Measurements from ENCODE around the gene TNS1. TPM values are rescaled to one million over a fixed set of nuclear protein-coding genes. Genes with fewer than 3 reads are reported as not detected.

Gene TNS1
- total and polyA plus RNA-seq, 10 of the 15 experiments (the other 5 are each of a cell fraction or from before 2014, with no cell fraction given) = 0.05 to 0.44 TPM; not detected in 8

DNA sequence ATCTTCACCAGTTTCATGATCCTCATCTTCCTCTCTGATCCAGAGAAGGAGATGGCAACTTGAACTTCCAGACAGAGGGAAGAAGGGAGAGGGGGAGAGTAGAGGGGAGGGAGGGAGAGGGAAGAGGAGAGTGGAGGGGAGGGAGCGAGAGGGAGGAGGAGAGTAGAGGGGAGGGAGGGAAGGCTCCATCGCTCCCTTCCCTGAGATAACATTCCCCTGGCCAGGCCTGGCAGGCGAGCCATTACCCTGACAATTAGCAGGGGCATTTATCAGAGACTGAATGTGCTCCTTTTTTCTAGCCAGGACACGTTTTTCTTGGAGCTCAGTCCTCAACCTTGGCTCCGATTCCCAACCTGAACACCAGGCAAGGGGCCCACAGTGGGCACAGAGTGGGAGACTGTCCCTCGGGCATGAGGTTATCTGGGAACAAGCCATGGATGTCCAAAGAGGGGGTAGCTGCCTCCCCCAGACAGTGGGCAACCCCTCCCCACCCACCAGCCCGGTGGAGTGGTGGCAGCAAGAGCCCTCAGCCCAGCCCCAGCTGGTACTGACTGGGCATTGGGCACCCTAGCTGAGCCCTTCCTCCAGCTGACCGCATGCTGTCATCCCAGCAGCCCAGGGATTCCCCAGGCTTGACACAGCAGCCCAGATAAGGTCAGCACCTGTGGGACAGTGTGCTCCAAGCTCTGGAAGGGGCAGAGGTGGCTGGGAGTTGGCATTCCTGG lies 81.8 kb downstream of the TNS1 start:
- CTCF ChIA-PET = interaction anchor here (0.5 kb wide), 1 partner anchor 43 kb away, joined by 3 read pairs; no protein-coding TSS in a partner anchor
- in situ Hi-C loops (cut with MboI) = no loop called here
- no peaks in the 10 kb centered on the region for H3K4me1 ChIP-seq (ENCODE audit: control insufficient read depth, insufficient read depth, low read length)
- no peak overlapping the region for H3K27ac ChIP-seq (ENCODE audit: control insufficient read depth, insufficient read depth)
- H3K36me3 ChIP-seq (ENCODE audit: control insufficient read depth in 2 of 2, insufficient read depth in 2 of 2, low read length in 1 of 2) = no peaks in the 10 kb centered on the region
- H3K4me2 ChIP-seq (ENCODE audit: control insufficient read depth, insufficient read depth) = no peak overlapping the region
- POLR2A ChIA-PET = no interaction called here
- FAIRE-seq (no peak), ATAC-seq (no peak; the same call in 2 of the 3 replicates), DNase-seq (ENCODE audit: low read depth, low spot score) (no peak)
- H3K9me3 ChIP-seq (replicated peaks; ENCODE audit: control insufficient read depth, insufficient read depth, low read length) = no peaks in the 10 kb centered on the region
- no TSS peak for BruUV-seq (replicated peaks)
- SMC1A ChIA-PET (ENCODE audit: uncharacterized antibody, unreplicated experiment) = no interaction called here
- no peaks in the 10 kb centered on the region for H3K79me2 ChIP-seq (ENCODE audit: control insufficient read depth, insufficient read depth, low read length)
- peaks cover 0 to 6% of the 10 kb centered on the region in 2 experiments; a peak in 2 of 4 replicates for H3K27me3 ChIP-seq (replicated peaks in 1 of 2; ENCODE audit: control insufficient read depth in 2 of 2, insufficient read depth in 2 of 2, low read length in 1 of 2)
- TF ChIP-seq STAT3 (IDR thresholded peaks at IDR 0.05; ENCODE audit: low read depth, low read length) (no peak), ZNF207 (IDR thresholded peaks at IDR 0.05; ENCODE audit: borderline replicate concordance) (no peak), YY1 (IDR thresholded peaks at IDR 0.05; ENCODE audit: low read depth, low read length) (no peak), POLR2A (IDR thresholded peaks at IDR 0.05; ENCODE audit: low read depth, low read length) (no peak), BACH1 (IDR thresholded peaks at IDR 0.05; ENCODE audit: borderline replicate concordance) (no peak), KAT2A (conservative IDR thresholded peaks at IDR 0.05; ENCODE audit: control insufficient read depth, low read depth, low read length) (no peak), SIN3A (IDR thresholded peaks at IDR 0.05; ENCODE audit: low read depth, low read length) (no peak), PAX5 (IDR thresholded peaks at IDR 0.05; ENCODE audit: borderline replicate concordance, low read depth, low read length) (no peak), EED (IDR thresholded peaks at IDR 0.05; ENCODE audit: low read depth) (no peak), TCF7 (IDR thresholded peaks at IDR 0.05; ENCODE audit: borderline replicate concordance) (no peak), EP300 (IDR thresholded peaks at IDR 0.05; ENCODE audit: borderline replicate concordance in 1 of 2, control insufficient read depth in 1 of 2, low read depth in 2 of 2, low read length in 2 of 2) (no peak)
- H3K4me3 ChIP-seq = no peak overlapping the region
- H3K9ac ChIP-seq (ENCODE audit: control insufficient read depth, insufficient read depth, low read length) = no peak overlapping the region
- H2AFZ ChIP-seq (ENCODE audit: control insufficient read depth, low read depth, low read length) = no peak overlapping the region
- intact Hi-C loops (cut with micrococcal nuclease; ENCODE audit: unreplicated experiment) = no loop called here
- WGBS (ENCODE audit: insufficient coverage, insufficient replicate concordance, low lambda C conversion rate, missing lambda C conversion rate) = 22% methylated on average over 8 of the region's 8 CpGs
- H4K20me1 ChIP-seq (ENCODE audit: control insufficient read depth, insufficient read depth) = no peaks in the 10 kb centered on the region
- RAD21 ChIA-PET (ENCODE audit: unreplicated experiment) = no interaction called here
